Retina (tissue), 1 donor: Measurements from ENCODE around the gene ANK2.
"Not testable (repeated sequence)": the region's sequence is repeated elsewhere in the genome, so short reads cannot be mapped to it uniquely, and the experiment has no call there.

Source experiments
- DNase-seq: peaks from one replicate; pipeline ENCODE4 v3.0.0-alpha.2; 2016

ANK2 gene

DNA sequence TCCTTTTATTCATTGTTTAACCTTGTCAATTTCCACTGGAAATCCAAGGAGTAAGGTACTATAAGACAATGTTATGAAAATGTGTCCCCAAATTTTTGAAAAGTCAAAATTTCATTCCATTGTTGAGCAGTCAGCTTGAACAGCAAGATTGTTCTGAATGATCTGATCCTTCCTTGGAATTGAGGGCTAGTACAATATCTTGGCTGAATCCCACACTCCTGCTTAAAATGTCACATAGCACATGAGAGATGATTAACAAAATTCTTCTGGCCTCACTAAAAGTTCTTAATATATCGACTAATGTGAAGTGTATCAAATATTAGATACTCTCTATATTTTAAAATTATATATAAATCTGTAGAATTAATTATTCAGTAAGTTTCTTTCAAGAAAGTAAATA lies 104.8 kb downstream of the ANK2 start:
- DNase-seq: no peak

DNA sequence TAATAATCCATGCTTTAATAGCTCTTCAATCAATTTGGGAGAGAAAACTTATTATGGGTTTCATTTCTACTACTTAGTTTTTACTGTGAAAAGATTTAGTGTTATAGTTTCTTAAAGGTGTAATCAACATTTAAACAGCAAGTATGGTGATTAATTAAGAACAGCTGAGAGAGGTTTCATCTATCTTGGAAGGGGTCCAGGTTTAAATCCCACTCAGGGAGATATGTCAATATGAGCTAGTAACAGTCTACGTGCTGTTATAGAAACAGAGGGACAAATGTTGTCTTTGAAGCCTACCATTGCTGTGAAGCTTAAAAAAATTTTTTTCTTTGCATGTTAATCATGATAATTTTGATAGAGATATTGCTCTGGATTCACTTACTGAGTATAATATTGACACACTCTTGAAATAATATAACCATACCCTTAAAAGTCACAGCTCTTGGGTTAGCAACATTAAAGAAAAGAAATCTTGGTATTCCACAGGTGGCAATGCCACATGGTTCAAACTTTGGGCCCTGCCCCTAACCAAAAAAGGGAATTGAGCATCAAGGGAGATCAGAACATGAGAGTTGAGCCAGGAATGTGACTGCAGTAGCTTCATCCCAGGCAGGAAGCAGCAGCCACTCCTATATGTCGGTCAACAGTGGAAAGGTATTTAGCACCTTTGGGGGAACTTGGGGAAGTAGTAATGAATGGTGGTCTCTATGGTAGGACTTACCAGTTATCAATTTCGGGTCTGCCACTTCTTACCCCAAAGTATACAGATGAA lies 107.8 kb downstream of the ANK2 start:
- DNase-seq: no peak

DNA sequence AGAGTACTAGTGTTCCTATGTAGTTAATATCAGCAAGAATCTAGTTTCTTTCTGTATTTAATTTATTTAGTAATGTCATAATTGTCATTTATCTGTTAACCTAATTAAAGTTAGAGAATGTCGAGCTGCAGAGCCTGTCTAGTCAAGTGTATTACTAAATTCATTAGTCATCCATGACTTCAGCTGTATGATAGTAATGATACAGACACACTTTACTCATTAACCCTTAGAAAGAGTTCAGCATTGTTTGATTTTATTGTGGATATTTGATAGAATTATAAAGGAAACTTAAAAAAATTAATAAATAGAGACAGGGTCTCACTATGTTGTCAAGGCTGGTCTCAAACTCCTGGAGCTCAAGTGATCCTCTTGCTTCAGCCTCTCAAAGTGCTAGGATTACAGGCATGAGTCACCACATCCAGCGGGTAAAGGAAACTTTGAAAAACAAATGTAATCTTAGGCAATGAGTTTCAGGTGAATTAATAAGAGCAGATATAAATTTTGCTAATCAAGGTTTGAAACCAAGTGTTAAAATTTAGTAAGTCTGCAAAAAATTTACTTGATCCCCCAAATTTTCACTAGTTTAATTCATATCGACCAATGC lies 110.6 kb downstream of the ANK2 start:
- no peak for DNase-seq

DNA sequence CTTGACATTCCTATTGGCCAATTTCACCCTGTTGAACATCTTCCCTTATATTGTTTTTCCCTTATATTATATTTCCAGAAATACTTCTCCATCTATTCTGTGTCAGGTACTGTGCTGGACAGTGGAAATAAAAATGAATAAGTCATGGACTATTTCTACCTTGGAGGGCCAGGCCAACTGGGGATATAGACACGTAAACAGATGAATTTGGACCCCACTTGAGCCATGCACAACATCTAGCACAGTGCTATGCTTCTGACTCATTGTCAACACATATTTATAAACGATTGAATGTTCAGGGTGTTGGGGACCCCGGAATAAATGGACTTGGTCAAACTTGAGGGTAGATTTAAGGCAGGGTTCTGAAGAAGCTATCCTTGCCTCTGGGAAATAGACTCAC lies 111.1 kb downstream of the ANK2 start:
- no peak for DNase-seq

DNA sequence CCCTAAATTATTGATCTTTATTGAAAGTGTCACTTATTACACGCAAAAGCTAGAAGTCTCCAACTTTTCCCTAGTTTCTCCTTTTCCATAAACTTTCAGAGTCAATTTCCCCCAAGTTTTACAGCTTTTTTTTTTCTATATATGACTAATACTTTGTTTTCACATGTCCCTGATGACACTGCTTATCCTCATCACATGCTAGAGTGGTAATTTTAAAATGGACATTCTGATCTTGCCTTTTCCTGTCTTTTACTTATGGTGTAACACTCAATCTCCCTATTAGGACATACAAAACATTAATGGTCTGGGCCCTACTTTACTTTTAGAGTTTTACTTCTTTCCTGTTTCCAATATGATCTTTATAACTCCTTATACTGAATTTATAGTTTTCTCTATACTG lies 112.6 kb downstream of the ANK2 start:
- no peak for DNase-seq

- no peak for DNase-seq
Measured at GRCh38 chr4:113169368-113169767, 119.9 kb downstream of the ANK2 start.

DNA sequence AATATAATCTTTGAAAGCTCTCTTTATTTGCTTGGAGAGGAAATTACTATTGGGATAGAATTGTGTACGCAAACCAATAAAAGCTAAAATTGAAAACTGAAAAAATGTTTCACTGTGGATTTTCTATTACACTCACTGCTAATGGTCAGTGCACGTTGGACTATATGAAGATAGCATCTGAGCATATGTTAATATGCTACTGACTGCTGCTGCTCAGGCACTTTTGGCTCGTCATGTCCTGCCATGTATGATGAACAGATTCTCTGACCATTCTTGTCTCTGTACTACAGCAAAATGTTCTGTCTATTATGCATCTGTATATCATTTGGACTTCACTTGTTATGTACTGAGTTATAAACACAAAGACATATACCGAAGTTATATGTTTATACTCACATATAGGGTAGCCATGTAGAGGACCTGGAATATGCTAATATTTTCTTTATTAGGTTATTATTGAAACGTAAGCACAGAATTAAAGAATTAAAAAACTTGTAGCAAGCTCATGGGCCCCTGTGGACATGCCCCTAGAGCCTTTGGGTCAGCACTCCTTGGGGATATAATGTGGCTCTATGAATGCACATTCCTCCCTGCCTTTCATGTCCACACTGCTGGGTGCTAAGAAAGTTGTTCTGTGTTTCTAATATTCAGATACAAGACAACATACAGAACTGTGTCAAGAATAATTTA lies 120.8 kb downstream of the ANK2 start:
- no peak for DNase-seq

DNA sequence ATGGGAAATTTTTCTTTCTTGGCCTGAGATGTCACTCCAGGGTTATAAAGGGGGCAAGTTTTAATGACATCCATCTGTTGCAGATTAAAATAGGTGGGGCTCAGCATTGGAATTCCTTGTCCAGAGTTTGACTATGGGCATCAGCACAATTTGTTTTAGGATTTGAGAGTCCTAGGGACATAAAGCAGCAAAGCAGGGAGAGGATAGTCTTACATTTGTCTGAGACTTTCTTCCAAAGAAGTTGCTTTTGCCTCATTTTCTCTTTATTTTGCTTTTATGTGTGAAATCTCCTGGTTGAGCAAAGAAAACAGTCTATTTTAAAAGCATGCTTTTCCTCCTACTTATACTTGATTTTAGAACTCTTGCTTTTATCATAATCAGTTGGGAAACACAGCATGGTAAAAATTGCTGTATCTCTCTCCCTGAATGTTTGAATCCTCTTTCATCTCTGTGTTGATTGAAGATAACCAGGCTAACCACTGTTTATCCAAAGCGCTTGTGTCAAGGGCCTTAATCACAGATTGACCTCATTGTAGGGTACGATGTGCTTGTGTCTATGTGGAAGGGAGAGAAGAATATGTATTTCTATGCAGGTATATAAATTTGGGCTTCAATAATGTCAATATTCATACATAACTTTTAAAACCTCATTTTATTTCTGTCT lies 121.5 kb downstream of the ANK2 start:
- DNase-seq: no peak

- no peak for DNase-seq
Measured at GRCh38 chr4:113173126-113173792, 123.8 kb downstream of the ANK2 start.

DNA sequence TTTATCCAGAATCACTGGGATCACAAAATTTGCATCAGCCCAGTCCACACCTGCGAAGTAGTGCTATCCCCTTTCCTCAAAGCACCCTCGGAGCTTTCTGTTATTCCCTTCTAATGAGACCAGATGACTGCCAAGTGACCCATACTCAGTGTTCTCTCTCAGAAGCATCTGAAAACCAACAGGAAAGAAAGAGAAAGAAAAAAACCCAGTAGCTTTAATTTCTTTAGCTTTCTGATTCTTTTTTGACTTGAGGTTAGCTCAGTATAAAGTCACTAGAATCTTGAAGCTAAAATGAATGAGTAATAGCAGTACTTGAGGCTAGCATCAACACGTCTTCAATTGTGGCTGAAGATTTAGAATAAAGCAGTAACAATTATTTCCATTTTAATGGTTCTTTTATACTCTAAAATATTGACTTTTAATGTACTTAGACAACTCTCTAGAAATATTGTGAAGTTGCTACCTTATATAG lies 124.4 kb downstream of the ANK2 start:
- no peak for DNase-seq

DNA sequence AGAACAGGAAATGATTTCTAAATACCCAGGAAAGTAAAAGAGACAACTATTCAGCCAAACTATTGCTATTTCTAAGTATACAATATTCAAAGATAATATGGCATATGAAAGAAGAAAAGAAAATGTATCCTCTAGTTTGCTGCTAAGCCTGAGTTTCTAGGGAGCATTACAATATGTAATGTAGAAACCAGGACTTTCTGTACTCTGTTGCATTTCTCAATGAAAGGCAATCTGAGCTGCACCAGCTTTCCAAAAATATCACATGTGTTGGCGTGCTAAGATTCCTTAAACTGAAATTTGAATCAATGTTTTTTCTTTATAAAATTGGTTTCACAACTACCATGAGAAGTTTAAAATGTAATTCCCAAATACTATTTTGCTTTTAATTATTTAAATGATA lies 129.6 kb downstream of the ANK2 start:
- no peak for DNase-seq

DNA sequence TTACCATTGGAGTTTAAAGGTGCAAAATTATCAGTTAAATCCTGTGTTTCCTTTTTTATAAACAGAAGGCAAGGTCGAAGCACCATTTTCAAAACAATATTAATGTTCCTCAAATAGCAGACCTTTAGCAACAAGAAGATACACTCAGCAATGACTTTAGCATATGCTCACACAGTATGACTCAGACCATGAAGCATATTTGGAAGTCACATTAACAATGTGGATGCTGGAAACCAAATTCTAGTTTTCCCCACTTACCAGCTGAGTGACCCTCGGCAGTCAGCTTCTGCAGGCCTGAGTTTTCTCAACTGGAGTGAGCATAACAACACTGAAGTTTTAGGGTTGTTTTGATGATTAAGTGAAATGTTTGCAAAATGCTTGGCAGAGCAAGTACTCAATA lies 130.5 kb downstream of the ANK2 start:
- no peak for DNase-seq

DNA sequence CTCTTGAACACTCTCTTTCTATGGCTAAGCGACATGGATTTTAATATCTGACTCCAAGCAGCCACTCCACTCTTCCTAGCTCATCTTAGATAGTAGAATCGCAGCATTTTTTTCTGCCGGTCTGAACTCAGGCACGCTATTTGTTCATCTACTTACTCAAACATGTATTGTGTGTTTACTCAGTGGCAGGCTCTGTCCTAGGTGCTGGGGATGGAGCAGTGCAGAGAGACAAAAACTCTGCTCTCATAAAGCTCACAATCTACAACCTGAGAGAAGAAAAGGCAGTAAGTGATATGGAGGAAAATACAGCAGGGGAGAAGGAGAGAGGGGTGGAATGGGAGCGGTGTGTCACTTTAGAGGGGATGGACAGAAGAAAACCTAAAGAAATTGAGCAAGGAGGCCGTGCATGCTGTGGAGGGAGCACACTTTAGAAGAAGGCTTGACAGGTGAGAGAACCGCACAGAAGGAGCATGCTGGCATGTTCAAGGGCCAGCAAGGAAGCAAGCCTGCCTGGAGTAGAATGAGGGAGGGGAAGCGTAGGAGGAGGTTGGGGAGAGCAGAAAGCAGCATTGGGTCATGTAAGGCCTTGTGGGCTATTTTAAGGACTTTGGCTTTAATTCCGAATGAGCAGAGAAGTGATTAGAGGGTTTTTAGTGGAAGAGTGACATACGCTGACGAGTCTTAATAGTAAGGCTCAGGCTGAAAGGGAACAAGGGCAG lies 132.0 kb downstream of the ANK2 start:
- DNase-seq: no peak

DNA sequence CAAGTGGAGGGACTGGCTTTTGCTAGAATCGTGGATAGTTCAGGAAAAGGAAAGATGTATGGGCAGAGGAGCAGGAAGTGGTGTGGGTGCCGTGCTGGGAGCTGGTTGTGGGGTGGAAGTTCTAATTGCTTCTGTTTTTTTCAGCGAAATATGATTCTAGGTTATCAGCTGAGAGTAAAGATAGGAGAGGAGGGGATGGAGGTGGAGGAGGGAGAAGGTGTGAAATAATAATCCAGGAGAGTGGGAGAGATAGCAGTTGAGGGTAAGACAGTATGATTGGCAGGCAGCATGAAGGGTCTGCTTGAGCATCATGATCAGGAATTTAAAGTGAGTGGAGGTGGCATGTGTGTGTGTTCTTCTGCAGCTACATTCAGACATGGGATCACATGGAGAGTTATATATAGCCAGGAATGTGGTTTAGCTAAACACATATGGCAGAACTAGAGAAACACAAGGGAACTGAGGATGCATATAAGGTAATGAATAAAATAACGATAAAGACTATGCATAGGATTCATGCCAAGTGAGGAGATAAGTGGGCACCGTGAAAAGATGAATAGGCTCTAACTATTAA lies 133.7 kb downstream of the ANK2 start:
- no peak for DNase-seq

DNA sequence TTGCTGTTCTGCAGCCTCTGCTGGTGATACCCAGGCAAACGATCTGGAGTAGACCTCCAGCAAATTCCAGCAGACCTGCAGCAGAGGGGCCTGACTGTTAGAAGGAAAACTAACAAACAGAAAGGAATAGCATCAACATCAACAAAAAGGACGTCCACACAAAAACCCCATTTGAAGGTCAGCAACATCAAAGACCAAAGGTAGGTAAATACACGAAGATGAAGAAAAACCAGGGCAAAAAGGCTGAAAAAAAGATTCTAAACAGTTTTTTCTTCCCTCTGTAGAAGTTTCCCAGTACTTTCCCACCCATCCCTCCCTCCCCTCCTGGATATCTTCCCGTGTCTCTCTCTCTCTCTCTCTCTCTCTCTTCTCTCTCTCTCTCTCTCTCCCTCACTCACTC lies 136.8 kb downstream of the ANK2 start:
- DNase-seq: not testable (repeated sequence)

GRCh38 chr4:113186913-113187312 lies 137.5 kb downstream of the ANK2 start:
- DNase-seq: no peak

GRCh38 chr4:113187358-113187757 lies 137.9 kb downstream of the ANK2 start:
- no peak for DNase-seq

GRCh38 chr4:113189546-113189945 lies 140.1 kb downstream of the ANK2 start:
- no peak for DNase-seq

- DNase-seq: no peak
Measured at GRCh38 chr4:113209153-113209552, 159.7 kb downstream of the ANK2 start.

DNA sequence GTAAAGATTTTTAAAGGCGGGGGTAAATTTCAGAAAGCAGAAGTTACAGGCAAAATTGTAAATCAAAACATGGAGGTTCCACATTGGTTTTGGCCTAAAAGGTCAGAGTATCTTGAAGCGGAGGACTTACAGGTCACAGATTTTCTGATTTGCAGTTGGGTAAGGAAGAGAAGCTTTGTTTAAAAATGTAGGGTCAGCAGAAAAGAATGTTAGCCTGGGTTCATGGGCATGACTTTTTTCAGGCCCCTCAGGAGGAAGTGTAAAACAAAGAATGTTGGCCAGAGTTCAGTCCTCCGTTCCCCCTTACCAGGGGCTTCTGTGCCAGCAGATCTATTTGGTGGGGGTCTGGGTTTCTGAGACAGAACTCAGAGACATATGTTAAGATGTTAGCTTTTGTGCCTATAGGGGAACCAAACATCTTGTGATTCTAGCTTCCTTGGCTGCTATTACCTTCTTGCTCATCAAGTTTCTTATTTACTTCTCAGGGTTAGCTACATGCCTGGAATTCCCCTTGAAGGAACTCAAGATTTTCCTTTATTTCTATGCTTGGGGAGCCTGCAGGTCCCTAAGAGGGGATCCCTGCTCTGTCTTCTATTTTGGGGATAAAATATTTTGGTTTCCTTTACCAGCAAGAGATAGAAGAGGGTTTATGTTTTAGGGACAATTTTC lies 160.3 kb downstream of the ANK2 start:
- no peak for DNase-seq

DNA sequence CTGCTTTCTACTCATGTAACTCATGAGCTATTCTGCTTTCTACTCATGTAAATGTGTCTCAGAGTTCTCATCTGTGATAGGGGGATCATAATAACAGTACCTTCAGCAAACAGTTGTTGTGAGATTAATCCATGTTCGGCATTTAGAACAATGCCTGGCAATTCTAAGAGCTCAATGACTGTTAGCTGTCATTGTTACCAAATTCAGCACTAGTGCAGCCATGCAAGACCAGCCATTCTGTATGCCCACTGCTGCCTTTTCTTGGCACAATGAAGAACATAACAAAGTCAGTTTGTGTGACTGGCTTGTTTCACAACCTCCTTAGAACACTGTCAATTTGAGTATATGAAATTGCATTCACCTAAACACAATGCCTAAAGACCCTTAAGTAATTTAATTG lies 163.2 kb downstream of the ANK2 start:
- DNase-seq: peak; percentile 14
